ENCODE results near the gene ALOX15B. TPM values are rescaled to one million over a fixed set of nuclear protein-coding genes. Genes with fewer than 3 reads are reported as not detected.

ALOX15B gene
- total and polyA plus RNA-seq, 2 donors: 0.24 to 5.1 TPM

- WGBS: under 1% methylated on average over 87 of the region's 87 CpGs
- Histone ChIP-seq H3K27ac (ENCODE audit: low read depth in 1 of 2, low read length in 1 of 2) (no peak overlapping the region), H3K4me3 (ENCODE audit: low read length in 2 of 2) (peak overlapping the region; percentile 42 to 48), H3K27me3 (ENCODE audit: control insufficient read depth in 2 of 2, insufficient read depth in 1 of 2, low read length in 1 of 2) (peaks cover 17 to 91% of the 10 kb centered on the region in 2 donors), H3K36me3 (ENCODE audit: control insufficient read depth in 2 of 2, insufficient read depth in 2 of 2, low read length in 1 of 2) (no peaks in the 10 kb centered on the region), H3K4me1 (ENCODE audit: control insufficient read depth in 2 of 2, insufficient read depth in 2 of 2, low read length in 2 of 2) (peaks cover 2 to 14% of the 10 kb centered on the region in 2 donors), H3K9me3 (ENCODE audit: control insufficient read depth in 2 of 2, insufficient read depth in 1 of 2, low read length in 1 of 2) (peaks cover 0 to 7% of the 10 kb centered on the region in 2 donors)
- DNase-seq (ENCODE audit: low read depth in 6 of 9, low spot score in 9 of 9): peak; percentile 31 to 83 (median 60)
These were observed 40.7 kb downstream of the ALOX15B start for GRCh38 chr17:8079291-8080207.

DNA sequence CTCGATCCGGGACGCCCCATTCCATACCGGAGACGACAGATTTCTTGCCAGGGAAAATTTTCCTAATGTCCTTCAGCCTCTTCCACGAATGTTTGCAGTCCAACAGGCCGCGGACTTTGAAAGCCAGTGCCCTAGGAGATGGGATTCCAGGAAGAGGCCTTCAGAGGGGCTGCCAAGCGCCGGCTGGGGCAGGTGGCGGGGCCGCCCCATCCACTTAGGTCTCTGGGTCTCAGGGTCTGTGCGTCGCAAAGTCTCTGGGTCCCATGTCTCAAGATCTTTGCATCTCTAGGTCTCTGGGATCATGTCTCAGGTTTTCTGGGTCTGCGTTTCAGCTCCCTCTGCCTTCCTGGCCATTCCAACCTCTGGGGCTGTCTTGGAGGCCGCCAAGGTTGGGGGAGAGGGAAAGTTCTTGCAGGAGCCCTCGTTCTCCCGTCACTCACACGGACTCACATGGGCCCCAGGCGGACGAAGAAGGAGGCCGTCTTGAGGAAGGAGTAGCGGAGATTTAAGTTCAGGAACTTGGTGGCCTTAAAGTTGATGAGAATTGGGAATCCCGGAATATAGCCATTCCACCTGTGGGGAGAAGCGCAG lies 41.4 kb downstream of the ALOX15B start:
- Histone ChIP-seq H3K9me3 (ENCODE audit: control insufficient read depth in 2 of 2, insufficient read depth in 1 of 2, low read length in 1 of 2) (peaks cover 0 to 7% of the 10 kb centered on the region in 2 donors), H3K27me3 (ENCODE audit: control insufficient read depth in 2 of 2, insufficient read depth in 1 of 2, low read length in 1 of 2) (peaks cover 11 to 87% of the 10 kb centered on the region in 2 donors), H3K4me3 (ENCODE audit: low read length in 2 of 2) (no peak overlapping the region), H3K4me1 (ENCODE audit: control insufficient read depth in 2 of 2, insufficient read depth in 2 of 2, low read length in 2 of 2) (peaks cover 2 to 14% of the 10 kb centered on the region in 2 donors), H3K27ac (ENCODE audit: low read depth in 1 of 2, low read length in 1 of 2) (no peak overlapping the region), H3K36me3 (ENCODE audit: control insufficient read depth in 2 of 2, insufficient read depth in 2 of 2, low read length in 1 of 2) (no peaks in the 10 kb centered on the region)
- WGBS: 42% methylated on average over 25 of the region's 25 CpGs
- no peak for DNase-seq (ENCODE audit: low read depth in 6 of 9, low spot score in 9 of 9)

DNA sequence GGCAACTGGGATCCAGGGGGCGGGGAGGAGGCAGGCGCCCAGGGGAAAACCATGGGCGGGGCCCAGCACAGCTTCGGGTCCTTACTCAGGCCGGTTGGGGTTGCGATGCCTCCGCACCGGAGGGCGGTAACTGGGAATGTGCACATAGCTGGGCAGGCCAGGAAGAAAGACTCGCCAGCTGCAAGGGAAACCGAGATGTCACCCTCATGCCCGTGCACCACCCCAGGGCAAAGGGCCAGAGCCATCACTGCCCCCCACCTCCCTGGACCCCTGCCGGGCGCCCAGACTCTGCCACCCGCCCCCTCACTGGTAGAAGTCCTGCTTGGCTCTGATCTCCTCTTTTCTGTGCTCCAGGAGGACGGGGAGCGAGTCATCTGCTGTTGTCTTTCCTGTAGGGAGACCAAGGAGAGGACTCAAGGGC lies 42.0 kb downstream of the ALOX15B start:
- 95% methylated on average over 17 of the region's 17 CpGs for WGBS
- H3K27me3 ChIP-seq (ENCODE audit: control insufficient read depth in 2 of 2, insufficient read depth in 1 of 2, low read length in 1 of 2): peaks cover 6 to 85% of the 10 kb centered on the region in 2 donors
- no peak overlapping the region for H3K4me3 ChIP-seq (ENCODE audit: low read length in 2 of 2)
- no peak overlapping the region for H3K27ac ChIP-seq (ENCODE audit: low read depth in 1 of 2, low read length in 1 of 2)
- H3K36me3 ChIP-seq (ENCODE audit: control insufficient read depth in 2 of 2, insufficient read depth in 2 of 2, low read length in 1 of 2): no peaks in the 10 kb centered on the region
- peaks cover 0 to 7% of the 10 kb centered on the region in 2 donors for H3K9me3 ChIP-seq (ENCODE audit: control insufficient read depth in 2 of 2, insufficient read depth in 1 of 2, low read length in 1 of 2)
- no peak for DNase-seq (ENCODE audit: low read depth in 6 of 9, low spot score in 9 of 9)
- H3K4me1 ChIP-seq (ENCODE audit: control insufficient read depth in 2 of 2, insufficient read depth in 2 of 2, low read length in 2 of 2): peaks cover 2 to 14% of the 10 kb centered on the region in 2 donors

DNA sequence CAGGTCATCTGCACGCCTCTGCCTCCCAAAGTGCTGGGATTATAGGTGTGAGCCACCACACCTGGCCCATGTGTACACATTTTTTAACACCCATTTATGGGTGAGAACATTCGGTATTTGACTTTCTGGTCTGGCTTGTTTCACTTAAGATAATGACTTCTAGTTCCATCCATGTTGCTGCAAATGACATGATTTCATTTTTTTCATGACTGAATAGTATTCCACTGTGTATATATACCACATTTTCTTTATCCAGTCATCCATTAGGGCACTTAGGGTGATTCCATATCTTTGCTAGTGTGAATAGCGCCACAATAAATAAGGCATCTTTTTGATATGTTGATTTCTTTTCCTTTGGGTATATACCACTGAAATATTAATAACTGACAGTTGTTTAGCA lies 43.0 kb downstream of the ALOX15B start:
- Histone ChIP-seq H3K4me1 (ENCODE audit: control insufficient read depth in 2 of 2, insufficient read depth in 2 of 2, low read length in 2 of 2) (peaks cover 2 to 14% of the 10 kb centered on the region in 2 donors), H3K4me3 (ENCODE audit: low read length in 2 of 2) (no peak overlapping the region), H3K27ac (ENCODE audit: low read depth in 1 of 2, low read length in 1 of 2) (no peak overlapping the region), H3K36me3 (ENCODE audit: control insufficient read depth in 2 of 2, insufficient read depth in 2 of 2, low read length in 1 of 2) (no peaks in the 10 kb centered on the region), H3K27me3 (ENCODE audit: control insufficient read depth in 2 of 2, insufficient read depth in 1 of 2, low read length in 1 of 2) (peaks cover 5 to 78% of the 10 kb centered on the region in 2 donors), H3K9me3 (ENCODE audit: control insufficient read depth in 2 of 2, insufficient read depth in 1 of 2, low read length in 1 of 2) (peaks cover 0 to 7% of the 10 kb centered on the region in 2 donors)
- DNase-seq (ENCODE audit: low read depth in 6 of 9, low spot score in 9 of 9): no peak
- WGBS: 98% methylated on average over 3 of the region's 3 CpGs

DNA sequence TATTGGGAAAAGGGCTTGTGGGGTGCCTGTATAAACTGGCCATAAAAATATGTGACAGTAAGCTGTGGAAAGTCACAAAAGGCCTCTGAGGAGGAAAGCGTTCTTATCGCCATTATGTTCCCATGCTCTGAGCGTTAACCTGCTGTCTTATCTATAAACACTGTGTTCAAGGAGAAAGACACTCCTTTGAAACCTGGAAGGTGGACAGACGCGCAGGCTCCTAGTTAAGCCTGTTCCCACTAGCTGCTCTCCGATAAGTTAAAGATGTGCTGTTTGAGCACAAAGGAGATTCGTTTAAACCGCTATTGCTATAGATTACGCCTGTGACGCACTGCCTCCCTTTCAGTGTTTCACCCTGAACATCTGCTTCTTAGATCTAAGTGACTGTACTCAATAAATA lies 43.4 kb downstream of the ALOX15B start:
- peaks cover 0 to 7% of the 10 kb centered on the region in 2 donors for H3K9me3 ChIP-seq (ENCODE audit: control insufficient read depth in 2 of 2, insufficient read depth in 1 of 2, low read length in 1 of 2)
- no peak for DNase-seq (ENCODE audit: low read depth in 6 of 9, low spot score in 9 of 9)
- peaks cover 2 to 14% of the 10 kb centered on the region in 2 donors for H3K4me1 ChIP-seq (ENCODE audit: control insufficient read depth in 2 of 2, insufficient read depth in 2 of 2, low read length in 2 of 2)
- H3K27me3 ChIP-seq (ENCODE audit: control insufficient read depth in 2 of 2, insufficient read depth in 1 of 2, low read length in 1 of 2): peaks cover 5 to 75% of the 10 kb centered on the region in 2 donors
- H3K27ac ChIP-seq (ENCODE audit: low read depth in 1 of 2, low read length in 1 of 2): no peak overlapping the region
- 97% methylated on average over 10 of the region's 10 CpGs for WGBS
- H3K36me3 ChIP-seq (ENCODE audit: control insufficient read depth in 2 of 2, insufficient read depth in 2 of 2, low read length in 1 of 2): no peaks in the 10 kb centered on the region
- no peak overlapping the region for H3K4me3 ChIP-seq (ENCODE audit: low read length in 2 of 2)

- H3K36me3 ChIP-seq (ENCODE audit: control insufficient read depth in 2 of 2, insufficient read depth in 2 of 2, low read length in 1 of 2): no peaks in the 10 kb centered on the region
- H3K9me3 ChIP-seq (ENCODE audit: control insufficient read depth in 2 of 2, insufficient read depth in 1 of 2, low read length in 1 of 2): peaks cover 0 to 7% of the 10 kb centered on the region in 2 donors
- H3K27ac ChIP-seq (ENCODE audit: low read depth in 1 of 2, low read length in 1 of 2): no peak overlapping the region
- no peak for DNase-seq (ENCODE audit: low read depth in 6 of 9, low spot score in 9 of 9)
- 97% methylated on average over 6 of the region's 6 CpGs for WGBS
- H3K4me3 ChIP-seq (ENCODE audit: low read length in 2 of 2): no peak overlapping the region
- H3K4me1 ChIP-seq (ENCODE audit: control insufficient read depth in 2 of 2, insufficient read depth in 2 of 2, low read length in 2 of 2): peaks cover 2 to 10% of the 10 kb centered on the region in 2 donors
- H3K27me3 ChIP-seq (ENCODE audit: control insufficient read depth in 2 of 2, insufficient read depth in 1 of 2, low read length in 1 of 2): peaks cover 6 to 70% of the 10 kb centered on the region in 2 donors
These were observed 45.4 kb downstream of the ALOX15B start for GRCh38 chr17:8084250-8084649.

DNA sequence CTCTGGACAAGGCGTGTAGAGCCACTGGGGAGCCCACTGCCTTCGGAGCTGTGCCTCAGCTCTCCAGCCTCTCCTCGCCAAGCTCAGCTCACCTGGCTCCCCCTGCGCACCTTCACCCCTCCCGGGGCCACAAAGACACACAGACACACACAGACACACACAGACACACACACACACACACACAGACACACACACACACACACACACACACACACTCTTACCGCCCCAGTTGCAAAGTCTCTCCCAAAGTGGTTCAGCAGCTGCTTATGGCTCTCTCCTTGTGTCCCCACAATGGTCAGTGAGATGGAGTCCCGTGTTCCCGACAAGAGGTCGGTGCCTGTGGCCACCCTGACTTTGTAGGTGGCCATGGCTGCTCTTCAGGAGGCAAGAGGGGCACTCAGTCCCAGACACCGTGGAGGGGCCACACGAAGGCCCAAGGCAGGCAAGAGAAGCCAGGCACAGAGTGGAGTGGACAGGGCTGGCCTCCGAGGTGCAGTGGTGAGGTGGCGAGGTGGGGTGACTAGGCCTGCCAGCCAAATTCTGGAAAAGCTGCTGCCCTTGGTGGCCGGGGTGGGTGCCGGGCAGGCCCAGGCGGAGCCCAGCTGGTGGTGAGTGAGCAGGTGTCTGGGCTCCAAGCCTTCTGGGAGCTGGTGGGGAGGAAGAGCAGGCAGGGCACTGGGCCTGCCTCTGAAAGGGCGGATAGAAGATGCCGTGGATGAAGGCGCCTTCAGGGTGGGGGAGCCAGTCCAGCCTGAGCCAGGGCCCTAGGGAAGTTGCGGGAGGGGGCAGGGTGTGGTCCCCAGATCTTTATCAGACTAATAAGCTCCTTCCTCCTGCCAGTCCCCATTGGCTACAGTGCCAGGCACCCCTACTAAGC lies 48.5 kb downstream of the ALOX15B start, which contains the start of gene ALOX12B:
ALOX12B (minus strand) TSS at position 642 of the 877 bp plus-strand sequence; CDS start at position 368, 274 bp downstream.
- H3K27me3 ChIP-seq (ENCODE audit: control insufficient read depth in 2 of 2, insufficient read depth in 1 of 2, low read length in 1 of 2): peaks cover 3 to 67% of the 10 kb centered on the region in 2 donors
- H3K4me3 ChIP-seq (ENCODE audit: low read length in 2 of 2): no peak within 1 kb of the TSS
- H3K4me1 ChIP-seq (ENCODE audit: control insufficient read depth in 2 of 2, insufficient read depth in 2 of 2, low read length in 2 of 2): no peaks in the 10 kb centered on the region
- 88% methylated on average over 20 of the region's 20 CpGs for WGBS
- H3K9me3 ChIP-seq (ENCODE audit: control insufficient read depth in 2 of 2, insufficient read depth in 1 of 2, low read length in 1 of 2): no peaks in the 10 kb centered on the region
- H3K36me3 ChIP-seq (ENCODE audit: control insufficient read depth in 2 of 2, insufficient read depth in 2 of 2, low read length in 1 of 2): no peaks in the 10 kb centered on the region
- no peak for DNase-seq (ENCODE audit: low read depth in 6 of 9, low spot score in 9 of 9)
- no peak within 1 kb of the TSS for H3K27ac ChIP-seq (ENCODE audit: low read depth in 1 of 2, low read length in 1 of 2)

DNA sequence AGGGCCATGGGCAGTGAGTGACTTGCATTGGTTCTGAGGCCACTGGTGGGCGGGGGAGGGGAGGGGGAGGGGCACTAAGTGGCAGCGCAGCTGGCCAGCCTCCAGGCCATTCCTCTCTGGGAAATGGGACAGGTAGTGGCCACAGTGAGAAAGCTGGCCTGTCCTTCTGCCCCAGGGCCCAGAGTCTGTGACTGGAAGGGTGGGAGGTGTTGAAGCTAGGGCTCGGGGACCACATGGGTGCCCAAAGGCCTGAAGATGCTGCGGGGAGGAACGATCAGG lies 49.0 kb downstream of the ALOX15B start:
- H3K27ac ChIP-seq (ENCODE audit: low read depth in 1 of 2, low read length in 1 of 2): no peak overlapping the region
- H3K4me3 ChIP-seq (ENCODE audit: low read length in 2 of 2): no peak overlapping the region
- WGBS: 90% methylated on average over 5 of the region's 5 CpGs
- no peak for DNase-seq (ENCODE audit: low read depth in 6 of 9, low spot score in 9 of 9)
- H3K27me3 ChIP-seq (ENCODE audit: control insufficient read depth in 2 of 2, insufficient read depth in 1 of 2, low read length in 1 of 2): peaks cover 5 to 67% of the 10 kb centered on the region in 2 donors
- no peaks in the 10 kb centered on the region for H3K4me1 ChIP-seq (ENCODE audit: control insufficient read depth in 2 of 2, insufficient read depth in 2 of 2, low read length in 2 of 2)
- no peaks in the 10 kb centered on the region for H3K9me3 ChIP-seq (ENCODE audit: control insufficient read depth in 2 of 2, insufficient read depth in 1 of 2, low read length in 1 of 2)
- no peaks in the 10 kb centered on the region for H3K36me3 ChIP-seq (ENCODE audit: control insufficient read depth in 2 of 2, insufficient read depth in 2 of 2, low read length in 1 of 2)
